H7 (cell line): ENCODE measurements around the gene NES. TPM values are rescaled to one million over a fixed set of nuclear protein-coding genes. Genes with fewer than 3 reads are reported as not detected.
A peak's percentile ranks its signal among the peaks of the same experiment; 100 is the strongest.

Experiments used
- DNase-seq: peaks from one replicate; pipeline ENCODE4 v3.0.0; 2012
- H3K27me3 ChIP-seq: 2 replicates; pipeline ENCODE4 v1.6.0; 2011; ENCODE audit warnings: mild to moderate bottlenecking, low read length; ENCODE audit not compliant: control insufficient read depth, insufficient read depth
- H3K36me3 ChIP-seq: replicated peaks from 2 replicates; pipeline ENCODE4 v1.5.1; 2011; ENCODE audit warnings: low read length; ENCODE audit not compliant: control insufficient read depth, insufficient read depth
- H3K4me3 ChIP-seq: 2 replicates; pipeline ENCODE4 v1.5.1; 2011; ENCODE audit warnings: low read depth, mild to moderate bottlenecking, control low read depth, low read length, moderate library complexity; ENCODE audit not compliant: insufficient read depth
- total RNA-seq: library from RNA; depleted of rRNA; stranded (reverse); fragments of >200 nt; shearing (Covaris generic); gene quantifications from 2 replicates; pipeline ENCODE4 v1.2.3, GENCODE V29; 2014

NES gene
- total RNA-seq, 1 experiment from 2014 or later = 231 TPM

- H3K27me3 ChIP-seq = no peaks in the 10 kb centered on the region
- no peaks in the 10 kb centered on the region for H3K36me3 ChIP-seq
- DNase-seq = no peak
- no peak overlapping the region for H3K4me3 ChIP-seq
Observed at GRCh38 chr1:156665539-156665938, 11.7 kb downstream of the NES start.

GRCh38 chr1:156664767-156665411, 12.3 kb downstream of the NES start:
- H3K36me3 ChIP-seq = no peaks in the 10 kb centered on the region
- H3K27me3 ChIP-seq = no peaks in the 10 kb centered on the region
- H3K4me3 ChIP-seq = no peak overlapping the region
- DNase-seq = peak; percentile 78

- no peak overlapping the region for H3K4me3 ChIP-seq
- no peaks in the 10 kb centered on the region for H3K36me3 ChIP-seq
- H3K27me3 ChIP-seq = no peaks in the 10 kb centered on the region; the same call in 1 of the 2 replicates
- DNase-seq = peak; percentile 61
Observed at GRCh38 chr1:156664046-156664766, 13.0 kb downstream of the NES start.

DNA sequence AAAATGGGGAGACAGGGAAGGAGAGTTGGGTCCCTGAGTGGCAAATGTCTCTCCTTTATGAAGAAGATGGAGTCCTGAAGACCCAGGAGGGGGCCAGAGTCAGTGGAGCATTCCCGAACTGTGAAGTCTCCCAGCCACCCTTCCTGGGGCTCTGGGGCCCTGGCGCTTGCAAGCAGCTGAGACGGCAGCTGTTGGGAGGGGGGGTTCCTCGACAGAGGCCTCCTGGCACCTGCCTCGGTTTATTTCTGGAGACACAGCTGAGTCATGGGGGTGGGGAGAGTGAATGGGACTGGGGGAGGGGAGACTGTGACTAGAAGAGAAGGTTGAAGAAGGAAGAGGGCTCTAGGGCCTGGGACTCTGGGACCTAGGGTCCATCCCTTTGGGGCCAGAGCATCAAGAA, 14.0 kb downstream of the NES start:
- peak; percentile 54 for DNase-seq
- Histone ChIP-seq H3K36me3 (no peaks in the 10 kb centered on the region), H3K27me3 (peaks cover 4% of the 10 kb centered on the region; the same call in 1 of the 2 replicates), H3K4me3 (no peak overlapping the region)

GRCh38 chr1:156662800-156663055, 14.5 kb downstream of the NES start:
- DNase-seq = no peak
- peaks cover 9% of the 10 kb centered on the region for H3K27me3 ChIP-seq
- H3K36me3 ChIP-seq = no peaks in the 10 kb centered on the region
- H3K4me3 ChIP-seq = no peak overlapping the region

- no peak for DNase-seq
- Histone ChIP-seq H3K27me3 (peaks cover 12% of the 10 kb centered on the region), H3K4me3 (no peak overlapping the region), H3K36me3 (no peaks in the 10 kb centered on the region)
Observed at GRCh38 chr1:156662005-156662799, 15.0 kb downstream of the NES start.

DNA sequence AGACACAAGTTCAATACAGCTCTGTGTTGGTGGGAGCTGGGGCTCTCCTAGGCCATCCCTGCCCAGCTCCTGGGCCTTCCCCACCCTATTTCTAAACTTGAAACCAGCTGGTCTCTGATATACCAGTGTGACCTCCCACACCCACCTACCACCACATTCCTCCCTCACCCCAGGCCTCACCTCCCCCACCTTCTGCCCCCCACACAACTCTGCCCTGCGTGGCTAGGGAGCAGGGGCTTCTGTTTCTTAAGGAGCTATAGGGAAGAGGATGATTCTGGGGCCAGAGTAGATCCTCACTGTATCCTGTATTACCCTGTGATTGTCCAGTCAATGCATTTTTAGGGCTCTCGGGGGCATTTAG, 16.5 kb downstream of the NES start:
- peak; percentile 61 for DNase-seq
- no peaks in the 10 kb centered on the region for H3K36me3 ChIP-seq
- H3K27me3 ChIP-seq = peaks cover 27% of the 10 kb centered on the region
- no peak overlapping the region for H3K4me3 ChIP-seq

DNA sequence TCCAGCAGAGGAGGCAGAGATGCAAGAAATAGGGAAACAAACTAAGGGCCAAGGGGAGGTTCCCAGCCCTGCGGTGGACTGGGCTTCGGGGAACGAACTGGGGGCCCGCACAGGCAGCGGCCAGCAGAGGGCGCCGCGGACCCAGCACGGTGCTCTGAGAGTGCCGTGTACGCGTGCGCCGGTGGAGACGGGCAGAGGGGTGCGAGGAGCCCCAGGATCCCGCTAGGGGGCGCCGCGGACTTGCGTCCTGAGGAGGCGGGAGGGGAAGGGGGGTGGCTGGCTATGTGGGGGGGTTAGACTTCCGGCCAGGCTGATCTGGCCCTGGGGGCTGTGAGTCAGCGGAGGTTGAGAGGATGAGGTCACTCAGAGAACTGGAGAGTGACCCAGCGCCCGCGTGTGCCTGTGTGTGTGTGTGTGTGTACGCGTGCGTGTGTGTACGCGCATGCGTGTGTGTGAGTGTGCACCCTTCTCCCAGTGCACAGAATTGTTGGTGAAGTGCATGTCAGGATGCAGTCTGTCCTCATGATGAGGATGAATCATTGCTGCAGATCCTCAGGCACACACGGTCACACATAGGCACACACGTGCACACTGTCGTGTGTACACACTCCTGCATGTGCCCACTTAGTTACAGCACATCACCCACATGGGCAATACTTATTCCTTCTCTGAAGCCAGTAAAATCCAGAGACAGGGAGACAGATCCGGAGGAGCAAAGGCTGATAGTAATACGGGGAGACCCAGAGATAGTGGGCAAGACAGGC, 17.0 kb downstream of the NES start:
- DNase-seq = peak; percentile 100
- H3K36me3 ChIP-seq = no peaks in the 10 kb centered on the region
- no peak overlapping the region for H3K4me3 ChIP-seq
- H3K27me3 ChIP-seq = peaks cover 32% of the 10 kb centered on the region

DNA sequence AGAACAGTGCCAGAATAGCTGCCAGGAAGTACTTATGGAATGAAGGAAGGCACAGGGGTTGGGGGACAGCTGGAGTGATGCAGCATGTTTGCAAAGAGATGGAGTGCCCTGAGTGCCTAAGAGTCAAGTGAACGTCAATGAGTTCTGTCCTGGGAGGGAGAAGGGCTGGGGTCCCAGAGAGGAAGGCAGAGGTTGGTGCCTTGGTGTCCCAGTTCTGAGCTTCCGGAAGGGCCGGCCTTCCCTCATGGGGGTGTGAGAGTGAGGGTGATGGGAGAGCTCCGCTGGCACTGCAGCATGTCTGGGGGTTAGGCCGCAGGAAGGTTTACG, 17.6 kb downstream of the NES start:
- no peak for DNase-seq
- H3K36me3 ChIP-seq = no peaks in the 10 kb centered on the region
- peaks cover 38% of the 10 kb centered on the region for H3K27me3 ChIP-seq
- H3K4me3 ChIP-seq = no peak overlapping the region

- Histone ChIP-seq H3K36me3 (no peaks in the 10 kb centered on the region), H3K27me3 (peaks cover 43% of the 10 kb centered on the region), H3K4me3 (no peak overlapping the region)
- peak; percentile 47 for DNase-seq
Observed at GRCh38 chr1:156658945-156659574, 18.1 kb downstream of the NES start.

DNA sequence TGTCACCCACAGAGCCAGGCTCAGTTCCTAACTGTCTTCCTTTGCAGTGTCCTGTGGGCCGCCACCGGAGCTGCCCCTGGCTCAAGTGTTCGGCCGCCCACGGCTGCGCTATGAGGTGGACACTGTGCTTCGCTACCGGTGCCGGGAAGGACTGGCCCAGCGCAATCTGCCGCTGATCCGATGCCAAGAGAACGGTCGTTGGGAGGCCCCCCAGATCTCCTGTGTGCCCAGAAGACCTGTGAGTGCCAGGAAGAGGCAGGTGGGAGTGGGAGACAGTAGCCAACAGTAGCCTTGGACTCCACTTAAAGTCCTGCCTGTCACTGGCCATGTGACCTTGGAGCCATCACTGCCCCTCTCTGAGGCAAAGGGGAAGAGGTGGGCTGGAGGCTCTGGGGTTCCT, 18.7 kb downstream of the NES start:
- Histone ChIP-seq H3K36me3 (no peaks in the 10 kb centered on the region), H3K27me3 (peaks cover 48% of the 10 kb centered on the region)
- DNase-seq = no peak

DNA sequence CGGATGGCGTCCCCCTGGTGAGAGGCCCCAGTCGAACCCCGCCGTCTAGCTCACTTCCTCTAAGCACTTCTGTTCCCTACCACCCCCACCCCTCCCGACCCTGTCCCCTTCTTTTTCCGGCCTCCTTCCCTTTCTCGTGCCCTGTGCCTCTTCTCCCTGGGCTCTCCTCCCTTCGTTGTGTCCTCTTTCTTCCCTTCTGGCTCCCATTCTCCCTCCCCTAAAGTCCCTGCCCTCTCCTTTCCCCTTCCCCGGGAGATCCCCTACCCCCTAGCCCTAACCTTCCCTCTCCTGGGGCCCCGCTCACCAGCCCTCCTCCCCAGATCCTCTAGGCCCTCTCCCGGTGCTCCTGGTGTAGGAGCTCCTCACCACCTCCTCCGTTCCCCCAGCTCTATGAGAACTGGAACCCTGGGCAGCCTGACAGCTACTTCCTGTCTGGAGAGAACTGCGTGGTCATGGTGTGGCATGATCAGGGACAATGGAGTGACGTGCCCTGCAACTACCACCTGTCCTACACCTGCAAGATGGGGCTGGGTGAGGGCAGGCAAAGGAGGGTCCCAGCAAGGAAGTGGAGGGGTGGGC, 19.4 kb downstream of the NES start:
- Histone ChIP-seq H3K27me3 (peaks cover 51% of the 10 kb centered on the region), H3K36me3 (no peaks in the 10 kb centered on the region), H3K4me3 (peak overlapping the region; percentile 41; the same call in 1 of the 2 replicates)
- no peak for DNase-seq

More for the DNA sequence above, 18.7 kb downstream of the NES start:
- no peak overlapping the region for H3K4me3 ChIP-seq

DNA sequence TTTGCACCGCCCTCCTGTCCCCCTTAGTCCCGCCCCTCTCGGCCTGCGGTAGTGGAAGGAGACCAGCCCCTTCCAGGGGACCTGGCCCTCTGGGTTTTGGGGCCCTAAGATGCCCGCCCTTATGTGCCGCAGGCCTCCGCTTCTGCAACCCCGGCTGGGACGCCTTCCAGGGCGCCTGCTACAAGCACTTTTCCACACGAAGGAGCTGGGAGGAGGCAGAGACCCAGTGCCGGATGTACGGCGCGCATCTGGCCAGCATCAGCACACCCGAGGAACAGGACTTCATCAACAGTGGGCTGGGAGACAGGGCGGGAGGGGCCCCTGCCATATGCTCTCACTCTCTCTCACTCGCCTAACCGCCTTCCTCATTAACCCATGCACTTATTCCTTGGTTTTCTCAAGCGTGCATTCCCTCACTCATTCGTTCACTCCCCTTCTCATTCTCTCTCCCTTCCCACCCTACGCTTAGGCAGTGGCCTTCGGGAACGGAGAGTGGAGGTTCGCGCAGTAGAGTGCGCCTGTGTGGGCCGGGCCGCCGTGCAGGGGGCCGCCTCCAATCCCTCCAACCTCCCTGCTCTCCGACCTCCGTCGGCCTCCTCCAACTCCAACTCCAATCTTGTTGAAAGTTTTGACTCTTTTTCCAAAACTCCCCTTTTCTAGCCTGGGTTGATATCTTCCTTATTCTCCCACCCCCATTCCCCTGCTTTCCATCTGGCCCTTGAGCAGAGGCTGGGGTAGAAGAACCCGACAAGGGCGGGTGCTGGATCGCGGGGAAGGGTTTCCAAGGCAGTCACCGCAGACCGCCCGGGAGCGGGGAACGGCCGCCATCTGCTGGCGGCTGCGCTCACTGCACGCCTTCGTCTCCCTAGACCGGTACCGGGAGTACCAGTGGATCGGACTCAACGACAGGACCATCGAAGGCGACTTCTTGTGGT, 20.1 kb downstream of the NES start:
- peaks cover 53% of the 10 kb centered on the region for H3K27me3 ChIP-seq
- H3K4me3 ChIP-seq = peak overlapping the region; percentile 41

More for the DNA sequence above, 20.1 kb downstream of the NES start:
- H3K36me3 ChIP-seq = no peaks in the 10 kb centered on the region
- peak; percentile 95 for DNase-seq
